Gastroesophageal sphincter (tissue), 3 donors: ENCODE results near the gene GOLGA6L10.
"Not testable (repeated sequence)": the region's sequence is repeated elsewhere in the genome, so short reads cannot be mapped to it uniquely, and the experiment has no call there.

Experiments
- CTCF ChIP-seq, 4 experiments: fragments of 200-600 bp in 2 of 4; fragments of 450-650 bp in 2 of 4; sonication (generic) in 1 of 4; IDR thresholded peaks; one replicate each; pipeline ENCODE4 v1.5.1; 2017 to 2019; ENCODE audit warnings: antibody characterized with exemption in 4 of 4, mild to moderate bottlenecking in 2 of 4, moderate library complexity in 2 of 4
- EP300 ChIP-seq: sonication (generic); formaldehyde crosslinking; IDR thresholded peaks from one replicate; pipeline ENCODE4 v1.6.1; 2017; ENCODE audit warnings: antibody characterized with exemption, mild to moderate bottlenecking
- POLR2A ChIP-seq, 2 donors: fragments of 450-650 bp; IDR thresholded peaks; one replicate each; pipeline ENCODE4 v1.6.1; 2017; ENCODE audit warnings: antibody characterized with exemption in 2 of 2, mild to moderate bottlenecking in 2 of 2, moderate library complexity in 1 of 2

DNA sequence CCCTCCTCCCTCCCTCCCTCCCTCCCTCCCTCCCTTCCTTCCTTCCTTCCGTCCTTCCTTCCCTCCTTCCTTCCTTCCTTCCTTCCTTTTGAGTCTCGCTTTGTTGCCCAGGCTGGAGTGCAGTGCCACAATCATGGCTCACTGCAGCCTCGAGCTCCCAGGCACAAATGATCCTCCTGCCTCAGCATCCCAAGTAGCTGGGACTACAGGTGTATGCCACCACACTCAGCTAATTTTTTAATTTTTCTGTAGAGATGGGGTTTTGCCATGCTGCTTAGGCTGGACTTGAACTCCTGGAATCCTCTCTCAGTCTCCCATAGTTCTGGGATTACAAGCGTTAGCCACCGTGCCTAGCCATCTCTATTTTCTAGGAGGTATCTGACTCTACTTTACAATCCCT is 38.0 kb downstream of the GOLGA6L10 start:
- not testable (repeated sequence) for TF ChIP-seq CTCF (IDR thresholded peaks at IDR 0.05); EP300; POLR2A (IDR thresholded peaks at IDR 0.05)
